ENCODE data around the gene KCTD17.

Gene KCTD17

DNA sequence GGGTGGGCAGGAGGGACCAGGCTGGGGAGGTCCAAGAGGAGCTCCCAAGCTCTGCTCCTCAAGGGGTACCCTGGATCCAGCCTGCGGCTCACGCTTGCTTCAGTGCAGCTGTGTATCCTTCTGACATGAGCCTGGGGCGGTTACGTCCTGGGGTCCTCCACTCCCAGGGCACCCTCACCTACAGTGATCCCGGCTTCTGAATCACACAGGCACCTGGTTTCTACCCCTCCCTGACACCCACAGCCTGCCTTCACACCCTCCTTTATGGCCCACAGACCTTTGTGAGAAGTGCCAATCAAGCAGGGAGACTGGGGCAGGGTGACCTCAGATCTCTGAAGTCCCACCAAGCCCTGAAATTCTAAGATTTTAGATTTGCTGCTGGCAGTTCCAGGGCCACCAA is 30.5 kb upstream of the KCTD17 start:
- DNase-seq (ENCODE audit: low read depth), result no peak
- H3K4me3 ChIP-seq (ENCODE audit: low read length), result no peak overlapping the region
- TF ChIP-seq, protein P1, sequence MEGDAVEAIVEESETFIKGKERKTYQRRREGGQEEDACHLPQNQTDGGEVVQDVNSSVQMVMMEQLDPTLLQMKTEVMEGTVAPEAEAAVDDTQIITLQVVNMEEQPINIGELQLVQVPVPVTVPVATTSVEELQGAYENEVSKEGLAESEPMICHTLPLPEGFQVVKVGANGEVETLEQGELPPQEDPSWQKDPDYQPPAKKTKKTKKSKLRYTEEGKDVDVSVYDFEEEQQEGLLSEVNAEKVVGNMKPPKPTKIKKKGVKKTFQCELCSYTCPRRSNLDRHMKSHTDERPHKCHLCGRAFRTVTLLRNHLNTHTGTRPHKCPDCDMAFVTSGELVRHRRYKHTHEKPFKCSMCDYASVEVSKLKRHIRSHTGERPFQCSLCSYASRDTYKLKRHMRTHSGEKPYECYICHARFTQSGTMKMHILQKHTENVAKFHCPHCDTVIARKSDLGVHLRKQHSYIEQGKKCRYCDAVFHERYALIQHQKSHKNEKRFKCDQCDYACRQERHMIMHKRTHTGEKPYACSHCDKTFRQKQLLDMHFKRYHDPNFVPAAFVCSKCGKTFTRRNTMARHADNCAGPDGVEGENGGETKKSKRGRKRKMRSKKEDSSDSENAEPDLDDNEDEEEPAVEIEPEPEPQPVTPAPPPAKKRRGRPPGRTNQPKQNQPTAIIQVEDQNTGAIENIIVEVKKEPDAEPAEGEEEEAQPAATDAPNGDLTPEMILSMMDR (conservative IDR thresholded peaks at IDR 0.05; ENCODE audit: low read depth, low read length), result no peak

DNA sequence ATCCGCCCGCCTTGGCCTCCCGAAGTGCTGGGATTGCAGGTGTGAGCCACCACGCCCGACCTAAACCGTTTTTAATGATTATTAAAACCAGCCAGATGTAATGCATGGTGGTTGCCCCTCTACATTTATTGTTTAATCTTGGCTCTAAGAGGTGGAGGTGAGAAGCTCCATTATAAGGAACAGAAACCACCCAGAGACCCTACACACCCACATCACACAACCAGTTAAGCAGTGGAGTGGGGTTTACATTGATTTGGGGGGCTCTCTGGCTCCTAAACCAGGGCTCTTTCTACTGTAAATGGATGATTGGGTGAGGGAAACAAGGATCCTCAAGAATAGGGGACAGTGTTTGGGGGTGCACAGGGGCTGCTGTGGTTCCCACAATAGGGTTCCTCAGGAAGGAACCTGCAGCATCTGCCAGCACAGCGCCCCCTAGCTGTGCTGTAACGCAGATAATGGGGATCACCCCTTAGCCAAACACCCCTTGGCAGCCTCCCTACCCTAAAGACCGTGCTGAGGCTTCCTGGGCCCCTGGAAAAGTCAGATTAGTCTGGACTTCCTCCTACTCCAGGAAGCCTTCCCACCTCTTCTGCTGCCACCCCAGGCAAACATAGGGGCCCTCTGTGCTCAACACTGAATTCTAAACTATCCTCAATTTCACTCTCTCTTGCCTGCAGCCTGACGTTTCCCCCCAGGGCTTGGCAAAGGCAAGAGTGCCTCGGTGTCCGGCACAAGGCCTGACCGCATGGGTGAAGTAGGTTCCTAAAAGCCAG is 29.6 kb upstream of the KCTD17 start:
- DNase-seq (ENCODE audit: low read depth), result no peak
- H3K4me3 ChIP-seq (ENCODE audit: low read length), result no peak overlapping the region
- TF ChIP-seq, protein P1 (conservative IDR thresholded peaks at IDR 0.05; ENCODE audit: low read depth, low read length), result peak; percentile 91

DNA sequence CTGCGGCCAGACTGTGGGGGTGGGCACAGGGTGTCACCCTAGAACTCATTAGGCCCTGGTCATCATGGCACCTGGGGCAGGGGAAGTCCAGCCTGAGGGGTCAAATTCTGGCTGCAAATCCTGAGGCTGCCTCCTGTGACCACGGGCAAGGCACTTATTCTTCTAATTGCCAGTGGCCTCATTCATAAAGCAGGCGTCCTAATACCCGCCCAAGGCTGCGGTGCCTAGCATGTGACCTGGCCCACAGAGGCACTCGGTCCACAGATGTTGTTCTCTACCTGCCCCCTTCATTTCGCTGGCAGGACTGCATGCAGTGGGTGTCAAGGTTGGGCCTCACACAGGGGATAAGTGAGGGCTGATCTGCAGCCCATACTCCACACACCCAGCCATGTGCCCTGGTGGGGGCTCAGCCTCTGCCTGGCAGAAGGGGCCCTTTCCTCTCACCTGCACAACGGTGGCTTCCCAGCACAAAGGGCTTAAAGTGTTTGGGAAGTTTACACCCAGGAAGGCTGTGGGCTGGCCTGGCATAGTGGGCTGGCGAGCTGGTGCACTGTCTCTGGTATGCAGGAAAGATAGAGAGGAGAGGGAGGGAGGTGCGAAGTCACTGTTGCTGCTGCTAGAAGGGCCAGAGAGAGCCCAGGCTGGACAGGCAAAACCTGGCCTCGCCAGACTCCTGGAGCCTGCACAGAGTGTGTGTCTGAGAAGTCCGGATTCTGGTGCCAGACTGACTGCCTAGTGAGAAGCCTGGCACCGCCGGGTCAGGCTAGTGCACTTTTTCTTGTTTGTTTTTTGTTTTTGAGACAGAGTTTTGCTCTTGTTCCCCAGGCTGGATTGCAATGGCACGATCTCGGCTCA is 28.8 kb upstream of the KCTD17 start:
- H3K4me3 ChIP-seq (ENCODE audit: low read length), result no peak overlapping the region
- DNase-seq (ENCODE audit: low read depth), result no peak
- TF ChIP-seq, protein P1 (conservative IDR thresholded peaks at IDR 0.05; ENCODE audit: low read depth, low read length), result peak; percentile 8

DNA sequence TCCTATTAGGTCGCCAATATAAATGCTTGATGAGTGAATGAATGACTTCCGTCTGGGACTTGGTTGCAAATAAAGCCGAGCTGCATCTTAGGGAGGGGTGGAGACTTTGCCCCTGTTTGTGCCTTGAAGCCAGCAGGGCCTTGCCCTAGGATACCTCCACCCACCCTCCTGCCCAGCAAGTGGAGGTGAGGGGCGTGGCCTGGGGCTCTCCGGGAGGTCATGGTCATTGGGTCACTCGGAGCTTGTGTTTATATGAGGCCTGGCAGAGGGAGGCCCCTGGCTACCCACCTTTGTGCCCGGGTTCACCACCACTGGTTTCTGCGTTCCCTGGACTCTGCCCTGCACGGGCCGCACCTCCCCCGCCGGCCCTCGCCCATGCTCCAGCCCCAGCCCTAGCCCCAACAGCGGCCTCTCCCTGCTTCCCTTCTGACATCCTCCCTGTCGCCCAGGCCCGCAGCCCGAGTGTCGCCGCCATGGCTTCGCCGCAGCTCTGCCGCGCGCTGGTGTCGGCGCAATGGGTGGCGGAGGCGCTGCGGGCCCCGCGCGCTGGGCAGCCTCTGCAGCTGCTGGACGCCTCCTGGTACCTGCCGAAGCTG is 27.7 kb upstream of the KCTD17 start:
- H3K4me3 ChIP-seq (ENCODE audit: low read length), result no peak overlapping the region
- TF ChIP-seq, protein P1 (conservative IDR thresholded peaks at IDR 0.05; ENCODE audit: low read depth, low read length), result no peak

DNA sequence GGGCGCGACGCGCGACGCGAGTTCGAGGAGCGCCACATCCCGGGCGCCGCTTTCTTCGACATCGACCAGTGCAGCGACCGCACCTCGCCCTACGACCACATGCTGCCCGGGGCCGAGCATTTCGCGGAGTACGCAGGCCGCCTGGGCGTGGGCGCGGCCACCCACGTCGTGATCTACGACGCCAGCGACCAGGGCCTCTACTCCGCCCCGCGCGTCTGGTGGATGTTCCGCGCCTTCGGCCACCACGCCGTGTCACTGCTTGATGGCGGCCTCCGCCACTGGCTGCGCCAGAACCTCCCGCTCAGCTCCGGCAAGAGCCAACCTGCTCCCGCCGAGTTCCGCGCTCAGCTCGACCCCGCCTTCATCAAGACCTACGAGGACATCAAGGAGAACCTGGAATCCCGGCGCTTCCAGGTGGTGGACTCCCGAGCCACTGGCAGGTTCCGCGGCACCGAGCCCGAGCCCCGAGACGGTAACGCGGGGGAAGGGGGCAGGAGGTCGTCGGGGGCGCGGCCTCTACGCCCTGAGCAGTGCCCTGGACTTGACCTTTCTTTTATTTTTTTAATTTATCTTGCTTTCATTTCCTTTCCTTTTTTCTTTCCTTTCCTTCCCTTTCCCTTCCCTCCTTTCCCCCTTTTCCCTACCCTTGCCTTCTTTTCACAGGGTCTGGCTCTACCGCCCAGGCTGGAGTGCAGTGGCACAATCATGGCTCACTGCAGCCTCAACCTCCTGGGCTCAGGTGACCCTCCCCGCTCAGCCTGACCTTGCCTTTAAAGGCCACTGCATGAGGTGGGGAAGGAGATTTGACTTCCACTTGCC is 27.0 kb upstream of the KCTD17 start:
- H3K4me3 ChIP-seq (ENCODE audit: low read length), result no peak overlapping the region
- TF ChIP-seq, protein P1 (conservative IDR thresholded peaks at IDR 0.05; ENCODE audit: low read depth, low read length), result no peak
- DNase-seq (ENCODE audit: low read depth), result no peak

More for the DNA sequence above, 27.7 kb upstream of the KCTD17 start:
- DNase-seq (ENCODE audit: low read depth), result no peak

DNA sequence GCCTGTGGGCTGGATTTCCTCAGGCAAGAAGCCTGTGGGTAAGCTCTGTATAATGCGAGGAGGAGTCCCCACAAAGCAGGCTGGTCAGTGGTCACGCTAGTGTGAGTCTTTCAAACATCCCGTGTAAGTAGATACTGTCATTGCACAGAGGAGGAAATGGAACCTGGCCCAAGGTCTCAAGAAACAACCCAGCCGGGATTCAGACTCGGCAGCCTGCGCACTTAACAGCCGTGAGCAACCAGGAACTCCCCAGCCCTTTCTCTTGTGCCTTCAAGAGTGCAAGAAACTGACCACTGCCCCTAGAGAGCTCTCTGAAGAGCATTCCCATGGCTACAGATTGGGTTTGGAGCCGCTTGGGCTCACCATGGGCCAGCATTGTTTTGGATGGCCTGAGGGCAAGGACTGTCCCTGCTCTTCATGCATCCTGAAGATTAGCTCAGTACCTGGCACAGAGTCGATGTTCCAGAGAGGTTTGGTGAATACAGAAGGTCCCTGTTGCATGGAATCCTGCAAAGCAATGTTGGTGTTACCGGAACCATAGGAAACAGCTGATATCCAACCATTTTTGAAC is 26.0 kb upstream of the KCTD17 start:
- no peak overlapping the region for H3K4me3 ChIP-seq (ENCODE audit: low read length)
- TF ChIP-seq, protein P1 (conservative IDR thresholded peaks at IDR 0.05; ENCODE audit: low read depth, low read length), result no peak
- no peak for DNase-seq (ENCODE audit: low read depth)

Data from retinal pigment epithelial cell (primary cell).